HepG2 (cell line): ENCODE data around the gene RETREG2. TPM values are rescaled to one million over a fixed set of nuclear protein-coding genes. Genes with fewer than 3 reads are reported as not detected.

Experiments
- BRD4 ChIP-seq: sonication (generic); formaldehyde crosslinking; IDR thresholded peaks from 2 replicates; pipeline ENCODE4 v1.4.0; 2020; ENCODE audit warnings: missing genetic modification reagents
- CCAR2 ChIP-seq: fragments of 200-400 bp; formaldehyde crosslinking; optimal IDR thresholded peaks from 2 replicates; pipeline ENCODE3; 2018; ENCODE audit warnings: low read depth, mild to moderate bottlenecking, low read length, moderate library complexity
- EP300 ChIP-seq, 3 experiments: sonication (generic) in 1 of 3; formaldehyde crosslinking in 1 of 3; IDR thresholded peaks; 2 replicates each; pipeline versions ENCODE4 v1.5.1 to v1.6.1; 2011 to 2020; ENCODE audit warnings: low read depth in 2 of 3, low read length in 2 of 3, borderline replicate concordance in 1 of 3, improper control_type of control experiment in 1 of 3, mild to moderate bottlenecking in 1 of 3, missing genetic modification reagents in 1 of 3, moderate library complexity in 1 of 3
- ETV5 ChIP-seq: IDR thresholded peaks from 2 replicates; pipeline ENCODE4 v1.6.1; 2018; ENCODE audit warnings: missing biosample characterization, missing genetic modification reagents, inconsistent platforms, borderline replicate concordance
- FIP1L1 ChIP-seq: fragments of 200-400 bp; formaldehyde crosslinking; IDR thresholded peaks from 2 replicates; pipeline ENCODE4 v1.6.1; 2018; ENCODE audit warnings: low read depth, mild to moderate bottlenecking, low read length, moderate library complexity, borderline replicate concordance; ENCODE audit not compliant: insufficient read depth
- GTF3A ChIP-seq: sonication (generic); formaldehyde crosslinking; conservative IDR thresholded peaks from 2 replicates; pipeline ENCODE4 v1.4.0; 2020; ENCODE audit warnings: mild to moderate bottlenecking, missing genetic modification reagents
- KMT2A ChIP-seq: sonication (generic); formaldehyde crosslinking; IDR thresholded peaks from 2 replicates; pipeline ENCODE4 v1.4.0; 2020; ENCODE audit warnings: missing genetic modification reagents
- PHF8 ChIP-seq: sonication (generic); formaldehyde crosslinking; IDR thresholded peaks from 2 replicates; pipeline ENCODE4 v1.5.0; 2020; ENCODE audit warnings: missing genetic modification reagents
- RBM22 ChIP-seq: fragments of 200-400 bp; formaldehyde crosslinking; optimal IDR thresholded peaks from 2 replicates; pipeline ENCODE3; 2017; ENCODE audit warnings: mild to moderate bottlenecking, low read length, moderate library complexity
- SP140L ChIP-seq: sonication (generic); formaldehyde crosslinking; IDR thresholded peaks from 2 replicates; pipeline ENCODE4 v1.4.0; 2020; ENCODE audit warnings: missing genetic modification reagents, borderline replicate concordance
- ZNF12 ChIP-seq: sonication (generic); formaldehyde crosslinking; IDR thresholded peaks from 2 replicates; pipeline ENCODE4 v1.5.0; 2020; ENCODE audit warnings: missing genetic modification reagents
- ZNF264 ChIP-seq: sonication (generic); formaldehyde crosslinking; IDR thresholded peaks from 2 replicates; pipeline ENCODE4 v1.4.0; 2020; ENCODE audit warnings: missing genetic modification reagents
- ZNF569 ChIP-seq: sonication (generic); formaldehyde crosslinking; IDR thresholded peaks from 2 replicates; pipeline ENCODE4 v1.5.0; 2020; ENCODE audit warnings: mild to moderate bottlenecking, missing genetic modification reagents, moderate library complexity, borderline replicate concordance
- ZNF660 ChIP-seq: sonication (generic); formaldehyde crosslinking; IDR thresholded peaks from 2 replicates; pipeline ENCODE4 v1.5.1; 2020; ENCODE audit warnings: mild to moderate bottlenecking, low read depth, missing genetic modification reagents, borderline replicate concordance
- polyA plus RNA-seq, 8 experiments: library from polyadenylated mRNA; depleted of rRNA in 3 of 8; stranded (reverse) in 7 of 8; unstranded in 1 of 8; fragments of >200 nt; fragmentation: Illumina TruSeq in 4 of 8; extraction: Trizol in 4 of 8; gene quantifications; 2 replicates each; pipeline versions ENCODE4 v1.2.1 to v1.2.3, GENCODE V29; 2011 to 2016; ENCODE audit warnings: low read depth in 4 of 8, missing spikeins in 1 of 8, mixed read lengths in 1 of 8; ENCODE audit not compliant: insufficient read depth in 1 of 8
- total RNA-seq, 5 experiments: library from RNA; depleted of rRNA; stranded (reverse); fragments of >200 nt; fragmentation: Illumina TruSeq; extraction: Trizol; gene quantifications; 2 replicates each; pipeline ENCODE4 v1.2.3, GENCODE V29; 2016; ENCODE audit warnings: low read depth in 1 of 5
- TF ChIP-seq, protein P1 (sequence below): sonication (generic); formaldehyde crosslinking; IDR thresholded peaks from 2 replicates; pipeline ENCODE4 v1.4.0; 2020; ENCODE audit warnings: low read depth, mild to moderate bottlenecking, missing genetic modification reagents
- TF ChIP-seq, protein P2 (sequence below): sonication (generic); formaldehyde crosslinking; IDR thresholded peaks from 2 replicates; pipeline ENCODE4 v1.5.0; 2020; ENCODE audit warnings: mild to moderate bottlenecking, missing genetic modification reagents
- TF ChIP-seq, protein P3 (sequence below): sonication (generic); formaldehyde crosslinking; conservative IDR thresholded peaks from 2 replicates; pipeline ENCODE4 v1.4.0; 2020; ENCODE audit warnings: missing genetic modification reagents

Gene RETREG2
- total and polyA plus RNA-seq, 2 of the 13 experiments (the other 11 are each of a cell fraction or from before 2014, with no cell fraction given), result 86.0 to 134 TPM

DNA sequence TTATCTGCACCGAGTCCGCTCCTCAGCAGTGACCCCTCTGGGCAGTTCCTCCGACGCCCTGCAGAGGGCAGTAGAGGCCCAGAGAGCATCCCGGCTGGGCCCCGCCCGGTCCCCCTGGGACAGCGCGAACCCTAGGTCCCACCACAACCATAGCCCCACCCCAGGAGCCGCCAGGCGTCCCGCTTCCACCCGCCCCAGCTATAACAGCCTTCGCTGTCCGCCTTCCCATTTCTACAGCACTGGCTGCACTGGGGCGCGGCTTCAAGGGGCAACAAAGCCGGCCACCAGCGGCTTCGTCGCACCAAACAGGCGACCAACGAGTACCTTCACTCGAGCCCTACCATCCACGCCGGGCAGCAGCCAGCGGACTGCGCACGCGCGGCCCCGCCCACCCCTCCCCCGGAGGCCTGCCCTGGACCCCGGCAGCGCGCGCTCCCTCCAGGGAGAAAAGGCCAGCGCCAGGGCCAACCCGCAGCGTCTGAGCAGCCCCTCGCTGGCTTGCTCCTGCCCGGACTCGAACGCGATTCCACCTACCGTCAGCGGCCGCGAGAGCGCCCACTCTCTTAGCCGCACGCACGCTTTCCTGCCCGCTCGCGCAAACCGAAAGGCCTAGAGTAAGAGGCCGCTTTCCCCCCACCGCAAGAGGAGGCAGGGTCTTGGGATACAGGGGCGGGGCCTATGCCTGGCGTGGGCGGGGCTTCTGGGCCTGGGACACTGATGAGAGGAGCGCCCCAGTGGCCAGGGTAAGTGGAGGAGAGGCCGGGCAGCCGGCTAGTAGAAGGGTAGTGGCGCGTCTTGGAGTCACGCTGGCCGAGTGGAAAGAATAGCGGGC is 17.7 kb upstream of the RETREG2 start, which contains the start of gene NHEJ1 (continued):
- TF ChIP-seq, protein P1, sequence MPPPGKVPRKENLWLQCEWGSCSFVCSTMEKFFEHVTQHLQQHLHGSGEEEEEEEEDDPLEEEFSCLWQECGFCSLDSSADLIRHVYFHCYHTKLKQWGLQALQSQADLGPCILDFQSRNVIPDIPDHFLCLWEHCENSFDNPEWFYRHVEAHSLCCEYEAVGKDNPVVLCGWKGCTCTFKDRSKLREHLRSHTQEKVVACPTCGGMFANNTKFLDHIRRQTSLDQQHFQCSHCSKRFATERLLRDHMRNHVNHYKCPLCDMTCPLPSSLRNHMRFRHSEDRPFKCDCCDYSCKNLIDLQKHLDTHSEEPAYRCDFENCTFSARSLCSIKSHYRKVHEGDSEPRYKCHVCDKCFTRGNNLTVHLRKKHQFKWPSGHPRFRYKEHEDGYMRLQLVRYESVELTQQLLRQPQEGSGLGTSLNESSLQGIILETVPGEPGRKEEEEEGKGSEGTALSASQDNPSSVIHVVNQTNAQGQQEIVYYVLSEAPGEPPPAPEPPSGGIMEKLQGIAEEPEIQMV, result no peak; the same call in 1 of the 2 replicates
- TF ChIP-seq ZNF569 (CRISPR knock-in tag), result peak; percentile 15; the same call in 1 of the 2 replicates
- no peak; the same call in 1 of the 2 replicates for TF ChIP-seq GTF3A (CRISPR knock-in tag)
- peak; percentile 100 for TF ChIP-seq PHF8 (CRISPR knock-in tag)
- no peak for TF ChIP-seq RBM22
- peak; percentile 74; the same call in 1 of the 2 replicates for TF ChIP-seq KMT2A (CRISPR knock-in tag)
- TF ChIP-seq BRD4 (CRISPR knock-in tag), result peak; percentile 87
- TF ChIP-seq, protein P2, sequence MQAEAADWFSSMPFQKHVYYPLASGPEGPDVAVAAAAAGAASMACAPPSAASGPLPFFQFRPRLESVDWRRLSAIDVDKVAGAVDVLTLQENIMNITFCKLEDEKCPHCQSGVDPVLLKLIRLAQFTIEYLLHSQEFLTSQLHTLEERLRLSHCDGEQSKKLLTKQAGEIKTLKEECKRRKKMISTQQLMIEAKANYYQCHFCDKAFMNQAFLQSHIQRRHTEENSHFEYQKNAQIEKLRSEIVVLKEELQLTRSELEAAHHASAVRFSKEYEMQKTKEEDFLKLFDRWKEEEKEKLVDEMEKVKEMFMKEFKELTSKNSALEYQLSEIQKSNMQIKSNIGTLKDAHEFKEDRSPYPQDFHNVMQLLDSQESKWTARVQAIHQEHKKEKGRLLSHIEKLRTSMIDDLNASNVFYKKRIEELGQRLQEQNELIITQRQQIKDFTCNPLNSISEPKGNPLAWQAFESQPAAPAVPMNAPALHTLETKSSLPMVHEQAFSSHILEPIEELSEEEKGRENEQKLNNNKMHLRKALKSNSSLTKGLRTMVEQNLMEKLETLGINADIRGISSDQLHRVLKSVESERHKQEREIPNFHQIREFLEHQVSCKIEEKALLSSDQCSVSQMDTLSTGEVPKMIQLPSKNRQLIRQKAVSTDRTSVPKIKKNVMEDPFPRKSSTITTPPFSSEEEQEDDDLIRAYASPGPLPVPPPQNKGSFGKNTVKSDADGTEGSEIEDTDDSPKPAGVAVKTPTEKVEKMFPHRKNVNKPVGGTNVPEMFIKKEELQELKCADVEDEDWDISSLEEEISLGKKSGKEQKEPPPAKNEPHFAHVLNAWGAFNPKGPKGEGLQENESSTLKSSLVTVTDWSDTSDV (CRISPR knock-in tag), result 0 out of 2 replicates have a peak, but pooled peaks have one; percentile 65
- no peak for TF ChIP-seq ZNF660
- TF ChIP-seq ETV5 (CRISPR knock-in tag), result no peak; the same call in 1 of the 2 replicates
- no peak for TF ChIP-seq SP140L (CRISPR knock-in tag)
- no peak; the same call in 1 of the 2 replicates for TF ChIP-seq ZNF12 (CRISPR knock-in tag)
- no peak for TF ChIP-seq CCAR2
- peak; percentile 83; the same call in 1 of the 2 replicates for TF ChIP-seq ZNF264
- peak; percentile 35; the same call in 1 of the 2 replicates for TF ChIP-seq FIP1L1
- no peak for TF ChIP-seq EP300 (IDR thresholded peaks at IDR 0.05; ENCODE audit: low read depth in 2 of 2, low read length in 2 of 2)
- no peak; the same call in 1 of the 2 replicates for TF ChIP-seq EP300 (CRISPR knock-in tag; IDR thresholded peaks at IDR 0.05; ENCODE audit: borderline replicate concordance)
- TF ChIP-seq, protein P3, sequence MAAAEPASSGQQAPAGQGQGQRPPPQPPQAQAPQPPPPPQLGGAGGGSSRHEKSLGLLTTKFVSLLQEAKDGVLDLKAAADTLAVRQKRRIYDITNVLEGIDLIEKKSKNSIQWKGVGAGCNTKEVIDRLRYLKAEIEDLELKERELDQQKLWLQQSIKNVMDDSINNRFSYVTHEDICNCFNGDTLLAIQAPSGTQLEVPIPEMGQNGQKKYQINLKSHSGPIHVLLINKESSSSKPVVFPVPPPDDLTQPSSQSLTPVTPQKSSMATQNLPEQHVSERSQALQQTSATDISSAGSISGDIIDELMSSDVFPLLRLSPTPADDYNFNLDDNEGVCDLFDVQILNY, result peak; percentile 63; the same call in 1 of the 2 replicates
